CD4-positive, alpha-beta T cell treated with Interferon alpha-2 for 1 hour (primary cell): ENCODE measurements around the gene C2.

Experiments used
- DNase-seq, 2 donors: peaks; one replicate each; pipeline ENCODE4 v3.0.0-alpha.2; 2020 to 2022

C2 gene

DNA sequence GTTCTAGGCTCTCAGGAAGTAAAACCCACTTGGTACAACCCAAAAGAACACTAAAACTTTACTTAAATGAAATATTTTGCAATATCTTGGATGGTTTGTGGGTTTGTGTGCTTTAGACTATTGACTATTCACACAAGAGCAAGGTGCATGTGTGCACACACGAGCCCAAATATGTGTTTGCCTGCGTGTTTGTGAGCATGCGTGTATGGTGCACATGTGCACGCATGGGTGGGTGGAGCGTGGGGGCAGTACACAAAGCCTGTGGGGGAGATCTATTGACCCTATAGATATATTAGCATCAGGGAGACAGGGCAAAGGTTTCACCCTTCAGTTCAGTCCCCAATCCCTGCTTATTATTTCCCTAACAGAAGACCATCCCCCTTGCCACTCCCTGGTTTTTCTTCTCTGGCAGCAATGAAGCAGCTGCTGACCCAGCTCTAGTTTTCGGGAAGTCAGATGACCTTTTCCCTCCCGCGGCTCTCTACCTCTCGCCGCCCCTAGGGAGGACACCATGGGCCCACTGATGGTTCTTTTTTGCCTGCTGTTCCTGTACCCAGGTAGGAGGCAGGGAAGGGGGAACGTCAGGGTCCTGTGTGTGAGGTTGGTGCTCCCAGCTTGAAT is at the start of gene C2:
C2 (plus strand) TSS at position 476 of the 621 bp plus-strand sequence; CDS start at position 512, 36 bp downstream.
- DNase-seq = no peak

DNA sequence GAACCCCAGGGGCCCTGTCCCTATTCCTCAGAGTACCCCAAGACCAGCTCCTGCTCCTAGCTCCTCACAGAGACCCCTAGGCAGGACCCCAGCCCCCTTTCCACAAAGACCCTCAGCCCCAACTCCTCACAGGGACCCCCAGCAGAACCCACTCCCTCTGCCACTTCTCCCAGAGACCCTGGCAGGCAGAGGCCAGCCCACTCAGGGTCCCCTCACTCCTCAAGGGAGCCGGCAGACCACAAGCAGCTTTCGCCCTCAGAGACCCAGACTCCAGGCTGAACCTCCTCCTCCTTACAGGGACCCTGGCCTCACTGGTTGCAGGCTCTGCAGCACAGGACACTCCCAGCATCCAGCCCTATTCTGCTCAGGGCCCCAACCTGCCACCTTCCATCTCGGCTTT is 49.3 kb upstream of the C2 start:
- DNase-seq = no peak

DNA sequence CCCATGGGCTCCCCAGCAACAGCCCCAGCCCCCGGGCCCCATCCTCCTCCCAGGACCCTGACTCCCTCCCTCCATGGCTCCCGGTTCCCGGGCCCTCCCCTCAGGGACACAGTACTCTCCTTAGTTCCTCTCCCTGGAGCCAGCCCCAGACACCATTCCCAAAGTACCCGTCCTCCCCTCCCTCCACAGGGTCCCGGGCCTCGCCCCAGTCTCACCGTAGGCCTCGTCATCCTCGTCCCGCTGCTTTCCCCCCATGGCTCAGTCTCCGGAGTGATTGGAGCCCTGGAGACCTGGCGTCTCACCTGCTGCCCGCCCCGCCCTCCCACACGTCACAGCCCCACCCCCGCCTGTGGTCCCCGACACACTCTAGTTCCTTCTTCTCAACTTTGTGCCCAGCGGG is 48.8 kb upstream of the C2 start, which contains the start of gene SLC44A4:
SLC44A4 (minus strand) TSS at position 272 of the 400 bp plus-strand sequence; CDS start at position 255, 17 bp downstream.
- DNase-seq = no peak

GRCh38 chr6:31879143-31879542 is 48.4 kb upstream of the C2 start:
- DNase-seq = no peak

DNA sequence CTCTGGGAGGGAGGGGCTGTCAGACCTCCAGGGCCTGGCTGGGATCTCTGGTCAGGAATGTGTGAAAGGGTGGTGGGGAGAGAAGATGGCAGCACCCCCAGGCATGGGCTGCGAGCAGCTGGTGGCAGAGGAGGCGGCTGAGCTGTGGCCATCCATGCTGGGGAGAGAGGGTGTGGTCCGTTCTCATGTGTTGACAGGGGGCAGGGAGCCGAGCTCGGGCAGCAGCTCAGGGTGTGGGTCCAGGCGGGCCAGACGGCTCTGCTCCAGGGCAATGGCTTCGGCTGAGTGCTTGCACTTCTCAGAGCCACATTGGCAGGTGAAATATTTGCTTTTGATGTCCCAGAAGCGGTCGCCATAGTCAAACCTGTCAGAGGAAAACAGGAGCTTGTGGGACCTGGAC is 47.6 kb upstream of the C2 start:
- DNase-seq = no peak

DNA sequence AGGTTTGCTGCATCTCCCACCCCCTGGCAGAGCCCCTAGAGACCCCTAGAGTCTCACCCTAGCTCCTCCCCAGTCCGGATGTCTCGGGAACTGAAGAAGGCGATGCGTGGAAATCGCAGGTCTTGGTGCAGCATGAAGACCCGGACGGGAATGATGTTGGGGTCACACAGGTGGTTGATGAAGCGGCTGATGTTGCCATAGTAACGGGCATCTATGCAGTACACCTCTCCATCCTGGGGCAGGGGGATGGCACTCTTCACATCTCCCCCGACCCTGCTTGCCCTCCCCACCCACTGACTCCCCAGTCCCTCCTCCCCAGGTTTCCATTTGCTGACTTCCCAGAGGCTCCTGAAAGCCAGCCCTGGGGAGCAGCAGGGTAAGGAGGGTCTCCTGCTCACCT is 46.9 kb upstream of the C2 start:
- DNase-seq = no peak

GRCh38 chr6:31881136-31881859 is 46.2 kb upstream of the C2 start:
- no peak for DNase-seq

- DNase-seq = no peak
Observed at GRCh38 chr6:31882344-31882743, 45.2 kb upstream of the C2 start.

DNA sequence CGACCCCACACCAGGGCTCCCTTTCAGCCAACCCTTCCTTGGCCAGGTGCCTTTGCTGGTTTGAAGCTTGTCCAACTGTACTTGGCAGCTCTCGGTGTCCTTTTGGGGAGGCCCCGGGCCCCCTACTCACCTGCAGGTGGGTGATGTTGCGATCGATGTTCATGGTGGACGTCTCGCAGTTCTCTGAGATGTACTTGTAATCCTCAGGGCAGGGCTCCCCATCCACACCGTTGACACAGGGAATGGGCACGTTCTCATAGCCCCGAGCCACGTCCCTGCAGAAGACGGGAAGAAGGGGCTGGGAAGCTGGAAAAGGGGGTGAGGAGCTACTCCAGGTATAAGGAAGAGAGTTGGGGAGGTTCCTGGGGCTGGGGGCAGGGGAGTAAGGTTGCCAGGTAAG is 43.8 kb upstream of the C2 start:
- DNase-seq = no peak

- no peak for DNase-seq
Observed at GRCh38 chr6:31884528-31885035, 42.9 kb upstream of the C2 start.

DNA sequence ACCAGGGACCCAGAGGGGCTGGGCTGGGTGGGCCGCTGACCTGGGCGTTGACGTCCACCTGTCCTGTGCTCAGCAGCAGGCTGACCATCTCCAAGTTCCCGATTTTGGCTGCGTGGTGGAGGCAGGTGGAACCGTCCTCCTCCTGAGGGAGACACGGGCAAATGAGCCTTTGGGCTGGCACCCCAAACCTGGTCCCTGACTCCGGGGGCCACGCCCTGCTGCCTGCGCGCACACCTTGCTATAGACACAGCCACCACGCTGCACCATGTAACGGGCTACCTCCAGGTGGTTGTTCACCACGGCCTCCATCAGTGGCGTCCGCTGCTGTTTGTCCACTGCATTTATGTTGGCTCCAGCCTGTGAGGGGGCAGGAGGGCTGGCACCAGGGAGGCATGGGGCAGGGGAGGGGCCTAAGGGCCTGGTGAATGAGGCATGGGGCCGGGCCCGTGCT is 41.0 kb upstream of the C2 start:
- DNase-seq = no peak

DNA sequence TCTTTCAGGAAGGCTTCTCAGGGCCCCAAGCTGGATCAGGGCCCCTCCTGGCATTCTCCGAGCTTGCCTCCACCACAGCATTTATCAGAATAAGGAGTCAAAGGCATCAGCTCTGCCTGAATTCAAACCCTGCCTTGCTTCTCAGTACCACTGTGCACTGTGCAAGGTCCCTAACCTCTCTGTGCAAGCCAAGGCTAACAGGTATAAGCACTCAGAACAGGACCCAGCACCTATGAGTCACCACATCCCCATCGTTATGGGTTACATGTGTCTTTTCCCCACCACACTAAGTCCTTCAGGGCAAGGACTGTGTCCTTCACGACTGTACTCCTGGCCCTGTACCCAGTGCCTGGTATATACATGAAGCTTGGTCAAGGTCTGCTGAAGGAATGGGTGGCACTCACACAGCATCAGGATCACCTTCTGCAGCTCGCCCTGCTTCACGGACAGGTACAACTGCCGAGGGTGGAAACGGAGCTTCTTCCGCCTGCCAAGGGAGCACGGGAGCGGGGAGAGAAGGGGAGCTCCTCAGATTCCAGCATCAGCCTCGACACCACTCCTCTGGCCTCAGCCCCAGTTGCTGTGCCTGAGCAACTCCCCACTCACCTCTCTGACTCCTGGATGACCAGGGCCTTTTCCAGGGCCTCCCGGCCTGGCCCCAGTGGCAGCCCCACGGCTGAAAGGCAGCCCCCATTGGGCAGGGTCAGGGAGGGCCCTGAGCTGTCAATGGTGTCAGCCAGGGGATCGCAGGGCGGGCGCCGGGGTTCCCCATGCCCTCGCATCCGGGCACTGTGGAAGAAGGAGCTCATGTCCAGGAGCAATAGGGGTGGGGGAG is 40.1 kb upstream of the C2 start:
- no peak for DNase-seq

GRCh38 chr6:31888276-31889258 is 39.0 kb upstream of the C2 start:
- DNase-seq = peak; percentile 38 to 58

DNA sequence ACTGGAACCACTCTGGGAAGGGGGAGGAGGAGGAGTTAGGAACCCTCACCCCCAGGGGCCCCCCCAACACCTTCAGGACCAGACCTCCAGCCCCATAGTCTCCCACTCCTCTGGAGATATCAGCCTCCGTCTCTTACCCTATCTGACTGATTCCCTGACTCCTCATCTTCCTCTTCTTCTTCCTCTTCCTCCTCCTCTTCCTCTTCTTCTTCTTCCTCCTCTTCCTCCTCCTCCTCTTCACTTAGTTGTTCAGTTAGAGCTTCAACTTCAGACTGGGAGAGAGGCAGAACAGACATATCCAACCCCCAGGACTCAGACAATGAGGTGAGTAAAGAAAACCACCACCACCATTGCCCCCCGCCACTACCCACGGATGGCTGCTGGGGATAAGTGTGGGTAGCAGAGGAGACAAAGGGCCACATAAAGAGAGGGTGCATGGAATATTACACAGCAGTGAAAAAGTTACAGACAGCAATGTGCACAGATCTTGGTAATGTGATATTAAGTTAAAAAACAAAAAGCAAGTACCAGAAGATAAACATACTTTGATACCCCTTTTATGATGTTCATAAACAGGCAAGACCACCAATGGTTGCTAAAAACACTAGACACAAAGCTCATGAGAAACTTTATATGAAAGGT is 38.1 kb upstream of the C2 start:
- DNase-seq = no peak

- DNase-seq = no peak
Observed at GRCh38 chr6:31892821-31893220, 34.7 kb upstream of the C2 start.

DNA sequence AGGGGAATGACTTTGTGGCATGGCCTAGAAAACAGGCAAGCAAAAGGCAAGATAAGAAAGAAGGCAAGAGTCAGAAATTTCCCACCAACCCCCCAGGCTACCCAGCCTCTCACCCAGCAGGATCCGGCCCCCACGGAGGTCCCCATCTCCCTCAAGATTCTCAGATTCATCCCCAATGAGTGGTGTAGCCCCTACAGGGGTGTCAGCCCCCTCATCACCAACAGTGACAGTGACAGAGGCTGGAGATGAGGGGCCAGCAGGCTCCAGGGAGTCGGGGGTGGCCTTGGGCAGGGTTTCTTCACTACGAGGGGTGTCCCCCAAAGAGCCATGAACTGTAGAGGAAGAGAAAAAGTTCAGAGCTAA is 31.0 kb upstream of the C2 start:
- no peak for DNase-seq

DNA sequence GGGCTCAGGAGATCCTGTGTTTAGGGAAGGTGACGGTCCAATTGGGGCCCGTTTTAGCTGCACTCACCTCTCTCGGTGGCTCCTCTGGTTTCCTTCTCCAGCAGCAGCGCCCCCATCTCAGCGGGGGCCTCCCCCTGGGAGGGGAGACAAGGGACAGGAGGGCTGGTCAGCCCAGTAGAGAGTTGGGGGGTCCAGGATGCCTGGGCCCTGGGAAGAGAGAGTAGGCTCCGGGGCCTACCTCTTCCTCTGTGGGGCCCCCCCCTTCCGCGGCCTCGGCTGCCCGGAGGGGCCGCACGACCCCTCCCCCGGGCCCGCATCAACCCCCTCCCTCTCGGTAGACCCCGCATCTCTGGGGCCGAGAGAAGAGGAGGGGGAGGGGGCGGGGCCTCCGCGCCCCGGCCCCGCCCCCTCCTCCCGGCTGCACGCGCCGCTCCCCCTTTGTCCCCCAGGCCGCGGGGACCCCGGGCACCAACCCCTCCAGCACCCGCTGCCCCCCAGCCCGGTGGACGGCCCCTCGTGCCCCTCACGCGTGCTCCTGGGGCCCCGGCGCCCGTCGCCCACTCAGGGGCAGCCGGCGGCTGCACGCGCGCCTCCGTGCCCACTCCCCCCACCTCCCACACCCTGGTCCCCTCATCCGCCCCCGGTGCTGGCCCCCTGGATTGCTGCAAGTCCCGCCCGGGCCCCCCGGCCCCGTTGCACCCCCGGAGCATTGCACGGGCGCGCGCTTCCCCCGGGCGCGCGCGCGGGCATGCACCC is 30.5 kb upstream of the C2 start:
- peak in 1 of 2 donors; percentile 19 for DNase-seq

DNA sequence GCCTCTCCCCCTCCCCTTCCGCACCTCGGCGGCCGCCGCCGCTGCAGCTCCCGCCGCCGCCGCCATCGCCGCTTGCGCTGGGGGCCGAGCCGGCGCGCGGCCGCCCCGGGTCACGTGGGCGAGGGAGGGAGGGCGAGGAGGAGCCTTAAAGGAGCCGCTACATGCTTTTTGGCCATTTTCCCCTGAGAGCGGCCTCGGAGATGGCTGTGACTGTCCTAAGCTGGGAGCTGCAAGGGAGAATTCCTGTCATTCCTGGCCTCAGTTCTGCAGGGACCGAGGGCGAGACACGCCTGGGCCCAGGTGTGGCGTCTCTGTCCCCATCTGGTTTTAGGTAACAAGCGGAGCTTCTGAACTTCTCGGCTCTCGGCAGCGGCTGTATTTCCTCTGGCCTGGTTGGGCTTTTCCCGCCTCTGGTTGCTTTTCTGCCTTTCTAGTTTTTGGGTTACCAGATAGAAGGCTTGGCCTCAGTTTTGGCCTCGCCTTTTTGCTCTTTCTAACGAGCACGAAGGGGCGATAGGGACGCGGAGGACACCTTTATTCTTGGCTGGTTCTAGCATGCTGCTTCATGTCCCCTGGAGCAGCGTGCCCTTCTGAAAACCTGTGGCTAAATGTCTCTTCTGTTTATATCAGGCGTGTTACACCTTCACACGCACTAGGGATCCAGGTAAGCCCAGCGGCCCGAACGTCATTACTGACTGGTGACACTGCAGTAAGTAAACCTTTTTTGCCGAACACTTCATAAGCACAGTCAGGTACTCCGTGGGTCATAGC is 29.7 kb upstream of the C2 start, which contains the start of gene EHMT2:
EHMT2 (minus strand) TSS at position 87 of the 771 bp plus-strand sequence; CDS start at position 66, 21 bp downstream.
- peak; percentile 80 to 88 for DNase-seq

DNA sequence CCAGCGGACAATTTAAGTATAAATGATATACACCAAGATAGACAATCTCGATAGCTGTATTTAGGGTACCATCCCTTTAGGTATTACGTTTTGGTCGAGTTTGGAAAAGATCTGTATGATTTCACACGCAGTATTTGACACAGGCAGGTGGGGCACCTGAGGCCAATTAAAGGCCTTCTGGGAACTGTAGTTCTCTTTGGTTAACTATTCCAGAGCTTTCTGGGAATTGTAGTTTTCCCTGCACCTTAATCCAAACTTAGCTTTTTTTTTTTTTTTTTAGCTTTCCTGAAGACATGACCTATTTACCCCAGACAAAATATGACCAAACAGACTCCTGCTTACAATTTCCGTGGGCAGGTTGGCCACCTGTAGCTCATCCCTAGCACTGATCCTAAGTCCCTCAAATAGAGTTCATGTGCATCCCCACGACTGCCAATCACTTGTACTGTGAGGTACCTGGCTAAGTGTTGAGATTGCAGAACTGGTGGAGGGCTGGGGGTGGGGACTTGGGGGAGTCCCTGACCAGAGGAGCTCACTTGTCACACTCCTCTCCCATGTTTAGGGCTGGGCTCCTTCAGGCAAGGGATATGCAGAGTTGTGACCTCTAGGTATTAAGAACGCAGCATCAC is 29.0 kb upstream of the C2 start:
- peak; percentile 37 to 76 for DNase-seq
